ENCODE results near the gene ANKS1A.

DNA sequence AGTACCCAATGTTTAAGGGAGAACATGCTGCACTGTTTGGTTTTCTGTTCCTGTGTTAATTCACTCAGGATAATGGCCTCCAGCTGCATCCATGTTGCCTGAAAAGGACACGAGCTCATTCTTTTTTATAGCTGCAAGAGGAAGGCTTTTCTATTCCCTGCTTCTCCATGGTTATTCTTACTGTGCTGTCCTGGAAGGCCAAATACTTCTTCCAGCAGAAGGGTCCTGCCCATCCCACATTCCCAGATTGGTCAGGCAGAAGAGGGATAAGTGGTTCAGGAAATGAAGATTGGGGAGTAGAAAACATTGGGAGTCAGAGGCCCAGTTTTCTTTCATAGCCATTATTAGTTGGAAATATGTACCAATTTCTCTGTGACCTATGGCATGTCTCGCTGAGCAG, 129.7 kb downstream of the ANKS1A start:
- TF ChIP-seq, protein P1, sequence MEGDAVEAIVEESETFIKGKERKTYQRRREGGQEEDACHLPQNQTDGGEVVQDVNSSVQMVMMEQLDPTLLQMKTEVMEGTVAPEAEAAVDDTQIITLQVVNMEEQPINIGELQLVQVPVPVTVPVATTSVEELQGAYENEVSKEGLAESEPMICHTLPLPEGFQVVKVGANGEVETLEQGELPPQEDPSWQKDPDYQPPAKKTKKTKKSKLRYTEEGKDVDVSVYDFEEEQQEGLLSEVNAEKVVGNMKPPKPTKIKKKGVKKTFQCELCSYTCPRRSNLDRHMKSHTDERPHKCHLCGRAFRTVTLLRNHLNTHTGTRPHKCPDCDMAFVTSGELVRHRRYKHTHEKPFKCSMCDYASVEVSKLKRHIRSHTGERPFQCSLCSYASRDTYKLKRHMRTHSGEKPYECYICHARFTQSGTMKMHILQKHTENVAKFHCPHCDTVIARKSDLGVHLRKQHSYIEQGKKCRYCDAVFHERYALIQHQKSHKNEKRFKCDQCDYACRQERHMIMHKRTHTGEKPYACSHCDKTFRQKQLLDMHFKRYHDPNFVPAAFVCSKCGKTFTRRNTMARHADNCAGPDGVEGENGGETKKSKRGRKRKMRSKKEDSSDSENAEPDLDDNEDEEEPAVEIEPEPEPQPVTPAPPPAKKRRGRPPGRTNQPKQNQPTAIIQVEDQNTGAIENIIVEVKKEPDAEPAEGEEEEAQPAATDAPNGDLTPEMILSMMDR (conservative IDR thresholded peaks at IDR 0.05; ENCODE audit: low read length), result no peak
- TF ChIP-seq EZH2phosphoT487 (IDR thresholded peaks at IDR 0.05; ENCODE audit: borderline replicate concordance), result no peak

Data from Loucy (cell line).